SK-MEL-5 (cell line): ENCODE results near the gene DCUN1D3. TPM values are rescaled to one million over a fixed set of nuclear protein-coding genes. Genes with fewer than 3 reads are reported as not detected.

Experiments
- DNase-seq: peaks from one replicate; pipeline ENCODE4 v3.0.0-alpha.2; 2016; ENCODE audit warnings: low read depth, low spot score
- in situ Hi-C: cut with HindIII; loops from 2 replicates; pipeline ENCODE4 v1.10.0; 2016; ENCODE audit warnings: low sequenced_read_pairs, high pct_unique_total_duplicates, low pct_unique_long_range_greater_than_20kb
- total RNA-seq: library from RNA; depleted of rRNA; stranded (reverse); fragments of >200 nt; shearing (Covaris generic); gene quantifications from 2 replicates; pipeline ENCODE4 v1.2.3, GENCODE V29; 2014

The DCUN1D3 gene
- total RNA-seq, 1 experiment from 2014 or later: 6.2 TPM

DNA sequence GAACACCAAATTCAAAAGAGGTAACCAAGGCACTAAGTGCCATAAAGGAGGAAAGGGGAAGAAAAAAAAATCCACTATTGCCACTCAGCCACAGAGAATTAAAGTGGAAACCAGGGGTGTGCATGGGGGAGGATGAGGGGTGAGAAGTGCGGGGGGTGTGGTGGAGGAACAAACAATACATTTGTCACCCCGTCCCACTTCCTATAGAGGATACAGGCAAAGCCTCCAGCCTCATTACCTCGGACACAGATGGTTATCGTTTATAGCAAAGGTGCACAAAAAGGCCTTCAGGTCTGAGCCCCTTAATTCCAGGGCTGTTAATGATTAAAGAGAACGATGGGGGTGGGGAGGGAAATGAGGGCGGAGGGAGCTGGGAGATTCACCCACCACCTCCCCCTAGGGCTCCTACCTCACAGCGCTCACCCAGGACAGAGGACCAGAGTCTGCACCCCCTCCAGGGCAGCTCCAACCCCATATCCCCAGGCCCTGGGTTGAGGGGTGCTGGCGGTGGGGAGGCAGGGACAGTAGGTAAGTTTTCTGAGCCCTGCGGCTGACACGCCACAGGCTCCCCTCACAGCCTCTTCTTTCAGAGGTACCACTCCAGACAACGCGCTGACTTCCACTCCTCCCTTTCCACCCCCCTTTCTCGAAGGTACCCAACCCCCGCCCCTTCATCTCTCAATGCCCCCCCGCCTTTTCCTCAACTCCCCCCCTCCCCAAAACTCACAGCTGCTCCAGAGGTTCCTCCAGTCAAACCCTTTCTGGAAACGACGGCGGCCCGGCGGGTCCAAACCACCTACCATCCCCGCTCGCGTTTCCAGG, 470 bp downstream of the DCUN1D3 start:
- in situ Hi-C loops: no loop called here
- no peak for DNase-seq

DNA sequence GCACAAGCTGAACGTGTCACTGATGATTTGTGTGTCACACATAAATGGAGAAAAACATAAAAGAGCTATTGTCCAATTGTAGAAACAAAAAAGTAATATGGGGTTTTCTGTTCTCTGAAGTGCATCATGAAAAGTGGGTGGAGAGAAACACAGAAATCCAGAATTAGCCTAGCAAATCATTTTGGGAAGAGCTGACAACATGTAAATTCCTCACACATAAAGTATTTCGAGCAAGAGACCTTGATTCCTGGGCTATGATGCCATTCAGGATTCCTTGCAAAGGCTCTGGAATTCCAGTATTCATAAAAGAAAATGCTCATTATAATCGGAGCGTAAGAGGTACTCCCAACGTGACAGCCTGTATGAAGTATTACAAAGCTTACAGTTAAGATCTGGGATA, 1.1 kb downstream of the DCUN1D3 start:
- DNase-seq: peak; percentile 32
- in situ Hi-C loops: no loop called here

DNA sequence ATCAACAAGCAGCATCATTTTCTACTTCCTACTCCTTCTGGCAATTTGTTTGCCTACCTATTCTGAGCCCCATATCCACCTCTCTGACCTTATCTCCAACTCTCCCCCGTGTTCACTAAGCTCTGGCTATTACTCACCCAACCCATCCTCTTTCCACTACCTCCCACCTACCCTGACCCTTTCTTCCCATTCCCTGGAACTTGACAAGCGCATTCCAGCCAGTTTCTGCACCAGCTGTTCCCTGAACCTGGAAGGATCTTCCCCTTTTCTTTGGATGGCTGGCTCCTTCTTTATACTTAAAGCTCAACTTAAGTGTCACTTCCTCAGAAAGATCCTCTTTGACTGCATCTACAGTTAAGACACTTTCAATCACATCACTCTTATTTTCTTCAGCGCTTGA, 2.2 kb downstream of the DCUN1D3 start:
- DNase-seq: no peak
- in situ Hi-C loops: no loop called here

DNA sequence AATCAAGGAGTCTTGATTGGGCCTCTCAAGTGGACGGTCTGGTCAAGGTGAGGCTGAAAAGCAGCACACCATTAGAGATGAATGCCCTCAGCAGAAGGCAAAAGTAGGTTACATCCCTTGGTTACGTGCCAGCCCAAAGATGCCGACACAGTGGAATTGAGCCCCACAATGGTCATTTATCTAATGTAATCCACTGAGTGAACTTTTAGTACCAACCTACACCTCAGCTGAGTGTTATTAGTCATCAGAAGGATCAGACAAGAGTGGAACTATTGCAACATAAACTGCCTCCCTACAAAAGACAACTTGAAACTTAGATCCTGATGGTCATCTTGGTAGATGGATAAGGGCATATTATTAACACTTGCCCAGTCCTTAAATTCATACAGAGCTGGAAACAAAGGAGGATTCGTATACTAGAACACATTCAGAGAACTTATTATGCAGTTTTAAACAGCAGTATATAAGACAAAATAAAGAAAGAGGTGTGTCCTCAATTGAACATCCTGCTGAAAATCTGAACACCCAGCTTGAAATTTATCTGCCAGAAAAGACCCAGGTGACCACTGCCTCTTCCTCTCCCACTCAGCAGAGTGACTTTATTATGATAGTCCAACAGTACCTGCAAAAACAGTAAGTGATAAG, 2.8 kb downstream of the DCUN1D3 start:
- in situ Hi-C loops: no loop called here
- peak; percentile 42 for DNase-seq

DNA sequence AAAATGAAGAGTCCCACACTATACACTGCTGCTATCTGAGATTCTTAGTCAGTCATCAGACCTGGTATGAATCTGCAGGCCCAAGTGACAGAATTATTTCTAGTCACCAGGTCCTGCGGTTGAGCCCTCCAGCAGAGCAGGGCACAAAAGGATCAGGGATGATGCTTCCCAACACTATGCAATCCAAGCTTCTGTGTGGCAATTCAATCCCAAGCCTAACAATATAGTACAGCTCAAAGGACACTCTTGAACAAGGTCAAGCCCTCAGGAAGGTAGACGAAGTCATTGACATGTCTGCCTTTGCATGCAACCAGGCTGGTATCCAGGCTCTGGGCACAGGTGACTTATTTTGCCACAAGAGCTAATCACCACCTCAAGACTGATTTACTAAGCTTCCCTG, 5.8 kb downstream of the DCUN1D3 start:
- no peak for DNase-seq
- in situ Hi-C loops: no loop called here

DNA sequence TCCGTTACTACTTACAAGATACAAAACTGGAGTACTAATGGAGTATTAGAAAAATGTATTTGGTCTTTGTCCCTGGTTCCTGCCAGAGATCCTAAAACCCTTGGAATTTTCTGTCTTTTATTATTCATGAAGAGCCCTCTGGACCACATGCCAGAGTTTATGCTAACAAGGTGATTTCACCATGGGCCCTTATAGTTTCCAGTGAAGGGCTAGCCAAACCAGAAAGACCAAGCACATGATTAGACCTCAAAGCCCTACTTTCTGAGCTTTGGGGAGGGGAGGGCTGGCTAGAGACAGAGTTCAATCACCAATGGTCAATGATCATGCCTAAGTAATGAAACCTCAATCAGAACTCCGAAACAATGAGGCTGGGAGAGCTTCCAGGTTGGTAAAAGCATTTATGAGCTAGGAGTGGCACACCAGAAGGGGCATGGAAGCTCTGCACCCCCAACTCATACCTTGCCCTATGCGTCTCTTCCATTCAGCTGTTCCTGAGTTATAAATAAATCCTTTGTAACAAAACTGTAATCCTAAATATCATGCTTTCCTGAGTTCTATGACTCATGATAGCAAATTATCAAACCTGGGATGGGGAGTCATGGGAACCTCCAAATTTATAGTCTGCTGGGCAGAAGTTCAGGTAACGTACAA, 10.4 kb downstream of the DCUN1D3 start:
- in situ Hi-C loops: no loop called here
- DNase-seq: no peak

DNA sequence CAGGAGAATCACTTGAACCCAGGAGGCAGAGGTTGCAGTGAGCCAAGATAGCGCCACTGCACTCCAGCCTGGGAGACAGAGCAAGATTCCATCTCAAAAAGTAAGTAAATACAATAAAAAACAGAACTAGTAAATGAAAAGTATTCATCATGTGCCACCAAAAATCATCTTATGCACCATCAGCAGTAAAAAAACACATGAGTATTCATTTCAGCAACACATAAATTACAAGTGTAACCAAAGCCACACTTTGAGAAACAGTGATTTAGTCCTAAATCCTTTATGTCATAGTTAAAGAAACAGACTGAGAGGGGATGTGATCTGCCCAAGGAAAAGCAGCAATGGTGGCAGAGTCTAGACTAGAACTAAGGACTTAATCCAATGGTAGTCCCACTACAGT, 13.0 kb downstream of the DCUN1D3 start:
- no peak for DNase-seq
- in situ Hi-C loops: no loop called here

DNA sequence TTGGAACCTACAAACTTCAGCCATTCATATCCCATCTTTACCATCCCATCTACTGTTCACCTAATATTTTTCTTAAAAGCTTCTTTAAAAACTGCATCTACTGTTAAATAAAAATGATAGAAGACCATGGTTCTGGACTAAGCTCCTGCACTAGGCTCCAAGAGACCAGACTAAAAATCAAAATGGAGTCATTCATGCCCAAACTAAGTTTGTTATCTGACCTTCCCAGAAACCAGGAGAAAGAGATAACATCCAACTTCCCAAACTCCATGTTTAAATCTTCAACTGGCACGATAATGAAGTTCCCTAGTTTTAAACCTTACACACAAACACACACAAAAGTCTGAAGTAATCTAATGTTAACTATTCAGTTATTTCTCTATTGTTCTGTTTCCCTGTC, 13.8 kb downstream of the DCUN1D3 start:
- DNase-seq: no peak
- in situ Hi-C loops: no loop called here

DNA sequence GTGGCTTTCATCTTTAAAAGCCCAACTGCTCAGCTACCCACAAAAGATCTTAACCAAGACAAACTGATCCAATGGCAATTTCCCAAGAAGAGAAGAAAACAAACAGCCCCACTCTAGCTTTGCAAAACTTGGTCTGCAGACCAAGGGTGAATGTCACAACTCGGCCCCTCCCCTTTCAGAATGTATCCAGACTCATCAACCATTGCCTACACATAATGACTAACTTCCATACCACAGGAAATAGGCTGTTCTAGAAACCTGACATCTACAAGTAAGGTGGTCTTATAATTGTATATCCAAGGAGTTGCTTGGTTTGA, 16.0 kb downstream of the DCUN1D3 start:
- in situ Hi-C loops: no loop called here
- no peak for DNase-seq

DNA sequence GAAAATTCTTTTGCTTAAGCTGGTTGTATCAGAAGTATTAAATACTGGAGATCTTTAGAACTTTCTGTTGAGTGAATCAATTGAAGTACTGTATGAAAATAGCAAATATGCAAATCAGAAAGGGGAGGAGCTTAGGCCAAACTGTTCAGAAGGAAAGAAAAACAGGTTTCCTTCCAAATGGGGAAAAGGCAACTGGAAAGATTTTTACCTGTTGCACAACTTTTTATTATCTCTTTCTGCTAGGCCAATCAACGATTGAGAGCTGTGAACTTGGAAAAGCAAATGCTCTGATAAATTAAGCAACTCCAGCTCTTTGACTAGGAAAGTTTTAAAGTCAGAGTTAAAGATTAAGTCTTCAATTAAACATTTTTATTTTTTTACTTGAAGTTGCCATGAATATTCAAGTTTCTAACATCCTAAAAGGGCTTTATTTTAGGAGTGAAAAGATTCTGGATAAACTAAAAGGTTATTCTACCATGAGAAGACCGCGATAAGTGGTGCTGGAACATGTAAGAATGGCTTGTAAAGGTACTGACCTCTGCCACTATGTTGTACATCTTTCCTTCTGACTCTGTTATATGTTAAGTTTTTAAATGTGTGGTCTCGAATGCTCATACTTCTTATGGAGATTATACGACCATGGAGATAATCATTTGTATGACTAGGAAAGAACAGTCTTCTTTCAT, 16.5 kb downstream of the DCUN1D3 start:
- in situ Hi-C loops: no loop called here
- no peak for DNase-seq

DNA sequence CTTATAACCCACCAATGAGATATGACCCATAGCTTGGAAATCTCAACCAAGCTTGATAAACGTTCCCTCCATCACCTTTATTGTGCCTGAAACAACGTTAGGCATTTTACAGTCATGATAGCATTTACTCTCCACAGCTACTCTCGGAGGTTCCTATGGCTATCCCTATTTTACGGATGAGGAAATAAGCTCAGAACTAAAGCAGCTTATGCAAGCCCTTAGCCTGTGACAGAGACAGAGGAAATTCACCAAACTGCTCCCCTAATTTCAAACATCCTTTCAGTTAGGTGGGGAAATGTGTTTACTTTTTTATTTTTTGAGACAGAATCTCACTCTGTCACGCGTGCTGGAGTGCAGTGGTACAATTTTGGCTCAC, 18.7 kb downstream of the DCUN1D3 start:
- in situ Hi-C loops: no loop called here
- DNase-seq: no peak

DNA sequence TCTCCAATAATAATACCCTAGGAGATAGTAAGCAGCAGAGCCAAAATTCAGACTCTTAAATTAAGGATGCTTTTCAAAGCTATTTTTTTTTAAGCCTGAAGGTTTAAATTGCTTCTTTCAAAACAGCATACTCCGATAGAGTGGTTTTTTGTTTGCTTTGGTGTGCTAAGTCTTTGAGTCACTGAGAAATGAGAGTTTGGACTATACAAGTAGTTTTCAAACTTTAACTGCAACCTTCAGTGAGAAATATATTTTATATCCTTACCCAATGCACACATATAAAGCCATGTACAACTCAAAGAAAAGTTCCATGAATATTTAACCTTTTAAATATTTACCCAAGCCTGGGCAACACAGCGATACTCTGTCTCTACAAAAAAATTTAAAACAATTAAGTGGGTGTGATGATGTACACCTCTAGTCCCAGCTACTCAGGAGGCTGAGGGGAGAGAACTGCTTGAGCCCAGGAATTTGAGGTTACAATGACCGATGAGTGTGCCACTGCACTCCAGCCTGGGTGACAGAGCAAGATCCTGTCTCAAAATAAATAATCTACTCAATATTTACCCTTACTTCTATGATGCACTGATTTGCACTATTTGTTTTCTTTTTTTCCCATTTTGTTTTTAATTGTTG, 19.2 kb downstream of the DCUN1D3 start:
- in situ Hi-C loops: no loop called here
- DNase-seq: no peak

DNA sequence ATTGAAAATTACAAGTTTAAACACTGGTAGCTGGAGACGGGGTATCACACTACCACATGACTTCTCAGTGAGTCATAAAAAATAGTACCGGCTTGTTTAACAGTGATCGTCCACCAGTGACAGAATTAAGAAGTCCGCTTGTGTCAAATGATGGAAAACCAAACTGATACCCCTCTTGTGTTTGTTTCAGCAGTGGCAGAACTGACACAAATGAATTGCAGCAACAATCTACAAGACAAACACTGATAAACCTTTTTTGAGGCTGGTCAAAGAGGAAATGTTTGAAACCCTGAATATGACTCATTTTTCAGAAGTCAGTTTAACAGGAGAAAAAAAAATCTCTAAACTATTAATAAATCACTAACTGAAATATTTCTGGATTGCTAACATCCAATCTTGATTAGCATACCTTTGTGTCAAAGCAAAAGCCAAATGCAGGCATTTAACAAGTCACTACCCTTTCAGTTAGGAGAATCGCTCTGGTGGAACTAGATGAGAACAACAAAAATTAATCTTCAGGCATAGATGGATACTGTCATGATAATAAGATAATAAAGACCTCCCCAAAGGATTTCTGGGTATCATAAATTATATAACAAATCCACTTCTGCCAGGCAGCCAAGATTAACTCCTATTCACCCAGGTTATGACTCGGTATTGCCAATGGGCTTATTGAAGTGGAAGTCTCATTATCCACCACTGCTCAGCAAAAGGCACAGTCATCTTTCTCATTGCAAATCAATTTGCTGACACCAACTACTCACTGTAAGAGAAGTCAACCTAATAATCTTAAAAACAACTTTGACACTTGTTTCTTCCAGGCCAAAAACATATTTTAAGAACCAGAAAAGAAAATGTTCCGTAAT, 20.8 kb downstream of the DCUN1D3 start:
- no peak for DNase-seq

DNA sequence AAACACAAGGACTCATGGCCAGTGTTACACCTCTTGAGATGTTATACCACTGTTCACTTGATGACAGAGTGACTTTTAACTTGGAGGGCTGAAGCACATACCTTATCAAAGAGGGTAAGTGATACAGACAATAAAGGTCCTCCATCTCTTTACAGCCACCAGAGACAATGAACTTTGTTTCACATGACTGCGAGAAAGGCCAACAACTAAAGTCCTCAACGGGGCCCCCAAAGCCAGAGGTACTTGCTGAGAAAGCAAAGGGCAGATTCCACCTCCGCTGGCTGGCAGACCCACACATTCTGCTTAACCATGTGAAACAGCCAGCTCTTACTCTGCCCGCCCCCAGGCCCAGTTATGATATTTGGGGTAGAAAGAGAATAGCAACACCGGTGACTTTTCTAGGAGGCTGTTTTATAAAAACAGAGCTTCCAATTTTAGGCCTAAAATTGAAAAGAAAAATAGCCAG, 21.4 kb downstream of the DCUN1D3 start:
- DNase-seq: no peak
- in situ Hi-C loops: no loop called here

More for the DNA sequence above, 20.8 kb downstream of the DCUN1D3 start:
- in situ Hi-C loops: no loop called here

DNA sequence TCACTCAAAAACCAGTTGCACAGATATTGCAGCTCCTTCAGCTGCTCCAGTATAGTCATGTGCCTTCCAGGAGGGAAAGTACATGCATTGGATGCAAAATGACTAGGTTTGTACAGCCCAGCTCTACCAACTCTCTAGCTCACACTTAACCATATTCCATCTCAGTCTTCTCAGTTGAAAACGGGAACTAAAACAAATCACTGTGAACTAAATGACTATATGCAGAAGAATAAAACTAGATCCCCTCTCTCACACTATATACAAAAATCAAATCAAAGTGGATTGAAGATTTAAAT, 24.9 kb downstream of the DCUN1D3 start:
- in situ Hi-C loops: no loop called here

DNA sequence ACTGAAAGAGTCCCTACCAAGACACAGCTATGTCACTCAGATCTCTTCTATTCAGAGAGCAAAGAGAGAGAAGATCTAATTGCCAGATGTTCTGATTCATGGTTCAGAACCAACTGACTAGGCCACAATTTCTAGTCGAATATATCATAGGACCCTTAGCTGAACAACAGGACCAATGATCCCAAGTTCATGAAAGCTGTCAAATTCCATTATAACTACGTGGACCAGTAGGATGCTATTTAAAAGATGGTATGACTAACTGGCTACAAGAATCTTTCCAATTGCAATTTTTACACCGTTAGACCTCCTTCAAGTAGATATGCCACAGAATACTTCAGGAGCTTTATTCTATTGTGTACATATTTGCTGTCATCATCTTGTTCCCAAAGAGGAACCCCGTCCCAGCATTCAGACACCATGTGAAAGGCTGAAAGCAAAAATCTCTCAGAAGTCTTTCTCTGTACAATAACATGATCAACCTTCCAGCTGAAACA, 26.0 kb downstream of the DCUN1D3 start:
- in situ Hi-C loops: no loop called here
- no peak for DNase-seq

More for the DNA sequence above, 24.9 kb downstream of the DCUN1D3 start:
- DNase-seq: peak; percentile 6

DNA sequence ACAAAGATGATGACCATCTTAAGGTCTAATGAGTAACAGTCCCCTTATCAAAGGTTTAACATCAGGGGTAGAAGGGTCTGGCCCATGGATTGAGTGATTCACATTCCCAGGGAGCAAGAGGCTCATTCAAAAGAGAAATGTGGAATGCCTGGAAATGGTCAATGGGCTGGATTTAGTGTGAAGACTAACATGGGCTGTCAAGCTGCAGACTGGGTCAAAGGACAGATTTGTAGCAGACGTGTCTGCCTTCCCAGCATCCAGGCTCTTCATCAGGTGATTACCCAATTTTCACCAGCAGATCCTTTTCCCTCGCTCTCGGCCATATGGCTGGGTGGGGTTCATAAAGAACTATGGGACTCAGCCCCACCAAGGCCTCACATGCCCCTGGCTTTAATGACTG, 26.8 kb downstream of the DCUN1D3 start:
- DNase-seq: no peak
- in situ Hi-C loops: no loop called here
